Activated CD8-positive, alpha-beta memory T cell treated with anti-CD3 and anti-CD28 coated beads for 4 hours (primary cell): ENCODE measurements around the gene FBXW10.
"Not testable (repeated sequence)": the region's sequence is repeated elsewhere in the genome, so short reads cannot be mapped to it uniquely, and the experiment has no call there.

ENCODE experiments used
- DNase-seq, 2 donors: peaks; one replicate each; pipeline ENCODE4 v3.0.0-alpha.2; 2020; ENCODE audit warnings: low read depth in 2 of 2

The FBXW10 gene

DNA sequence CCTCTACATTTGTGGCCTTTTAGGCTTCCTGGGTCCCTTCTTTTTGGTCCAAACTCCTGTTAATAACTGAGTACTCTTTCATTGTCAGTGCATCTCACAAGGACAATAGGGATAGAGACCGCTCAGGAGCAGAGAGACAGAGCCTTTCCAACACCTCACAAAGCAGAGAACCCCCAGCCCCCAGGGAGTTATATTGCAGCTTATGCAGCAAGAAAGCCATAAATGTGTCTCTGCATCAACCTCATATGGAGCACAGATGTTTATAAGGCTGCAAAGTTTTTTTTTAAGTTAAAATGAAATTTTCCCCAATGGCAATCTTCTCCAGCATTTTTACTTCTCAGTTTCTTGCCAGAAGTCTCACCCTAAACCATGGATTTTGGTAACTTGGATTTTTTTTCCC lies 6.4 kb downstream of the FBXW10 start:
- not testable (repeated sequence) for DNase-seq

DNA sequence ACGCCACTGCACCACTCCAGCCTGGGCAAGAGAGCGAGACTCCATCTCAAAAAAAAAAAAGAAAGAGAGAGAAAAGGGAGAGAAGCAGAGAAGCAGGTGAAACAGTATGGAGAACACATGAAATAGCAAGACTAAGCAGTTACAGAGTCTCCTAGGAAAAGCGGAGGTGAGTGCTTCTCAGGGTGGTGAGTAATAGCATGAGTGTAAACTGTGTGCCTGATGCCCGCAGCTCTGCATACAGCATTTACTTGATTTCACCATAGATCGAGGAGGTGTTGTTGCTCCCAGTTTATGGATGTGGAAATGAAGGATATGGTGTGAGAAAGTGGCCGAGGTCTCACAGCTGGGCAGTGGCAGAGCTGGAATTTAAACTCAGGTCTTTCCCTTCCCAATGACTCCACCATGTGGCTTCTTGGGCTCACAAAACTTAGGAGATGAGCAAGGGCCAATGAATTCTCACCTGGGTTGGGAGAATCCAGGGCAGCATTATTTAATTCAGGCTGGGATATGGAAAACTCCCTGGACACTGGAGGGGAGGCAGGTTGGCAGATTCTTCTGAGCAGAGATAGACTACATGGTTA lies 10.1 kb downstream of the FBXW10 start:
- DNase-seq: not testable (repeated sequence)

DNA sequence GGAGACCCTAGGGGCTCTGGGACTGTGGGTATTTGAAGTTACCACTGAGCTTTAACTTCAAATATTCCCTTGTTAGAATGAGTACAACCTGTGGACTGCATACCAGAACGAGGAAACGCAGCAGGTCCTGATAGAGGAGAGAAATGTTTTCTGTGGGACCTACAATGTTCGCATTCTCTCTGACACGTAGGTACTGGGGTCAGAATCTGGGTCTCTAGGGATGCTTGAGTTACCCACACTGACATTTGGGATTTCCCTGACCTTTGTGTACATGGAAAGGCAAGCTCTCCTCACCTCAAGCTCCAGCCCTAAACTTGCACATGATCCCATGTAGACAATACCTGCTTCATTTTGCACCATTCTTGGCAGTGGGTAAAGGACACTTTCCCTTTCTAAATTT lies 12.1 kb downstream of the FBXW10 start:
- not testable (repeated sequence) for DNase-seq

DNA sequence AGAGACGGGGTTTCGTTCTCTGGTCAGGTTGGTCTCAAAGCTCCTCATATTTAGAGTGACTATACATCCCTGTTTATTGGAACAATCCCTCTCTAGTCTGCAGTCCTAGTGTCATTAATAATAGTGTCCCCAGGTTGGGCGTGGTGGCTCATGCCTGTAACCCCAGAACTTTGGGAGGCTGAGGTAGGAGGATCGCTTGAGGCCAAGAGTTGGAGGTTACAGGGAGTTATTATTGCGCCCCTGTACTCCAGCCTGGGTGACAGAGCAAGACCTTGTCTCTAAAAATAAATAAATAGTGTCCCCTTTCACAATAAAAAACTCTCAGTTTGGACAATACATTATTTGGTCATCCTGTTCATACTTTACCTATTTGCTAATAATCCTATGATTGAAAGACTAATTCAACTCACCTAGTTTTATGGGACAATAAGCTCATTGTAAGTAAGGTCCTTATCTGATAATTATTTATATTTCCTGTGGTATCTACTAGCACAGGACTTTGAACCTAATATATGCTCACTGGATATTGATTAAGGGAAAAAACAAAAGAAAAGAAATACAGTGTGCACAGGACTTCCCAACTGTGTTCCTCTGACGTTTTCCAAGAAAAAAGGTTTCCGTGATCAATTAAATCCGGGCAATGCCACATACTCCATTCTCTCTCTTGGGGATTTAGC lies 13.7 kb downstream of the FBXW10 start:
- not testable (repeated sequence) for DNase-seq

DNA sequence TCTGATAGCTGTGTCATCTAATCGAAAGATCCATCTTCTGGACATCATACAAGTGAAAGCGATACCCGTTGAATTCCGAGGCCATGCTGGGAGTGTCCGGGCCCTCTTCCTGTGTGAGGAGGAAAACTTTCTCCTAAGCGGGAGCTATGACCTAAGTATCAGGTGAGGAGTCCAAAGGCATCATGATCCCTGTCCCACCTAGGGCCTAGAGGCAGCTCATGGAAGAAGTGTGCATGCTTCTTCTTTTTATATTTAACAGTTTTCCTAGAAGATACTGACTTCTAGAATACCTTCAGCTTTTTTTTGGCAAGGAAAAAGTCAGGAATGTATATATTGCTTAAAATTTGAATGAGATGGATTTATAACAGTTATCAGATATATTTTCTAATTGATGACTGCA lies 14.5 kb downstream of the FBXW10 start:
- DNase-seq: not testable (repeated sequence)

DNA sequence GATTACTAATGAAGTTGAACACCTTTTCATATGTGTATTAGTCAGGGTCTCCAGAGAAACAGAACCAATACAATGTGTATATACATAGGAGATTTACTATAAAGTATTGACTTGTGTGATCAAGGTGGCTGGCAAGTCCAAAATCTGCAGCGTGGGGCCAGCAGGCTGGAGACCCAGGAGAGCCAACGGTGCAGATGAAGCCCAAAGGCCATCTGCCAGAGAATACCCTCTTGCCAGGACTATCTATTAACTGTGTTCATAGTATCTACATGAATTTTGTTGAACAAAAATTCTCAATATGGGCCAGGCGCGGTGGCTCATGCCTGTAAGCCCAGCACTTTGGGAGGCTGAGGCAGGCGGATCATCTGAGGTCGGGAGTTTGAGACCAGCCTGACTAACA lies 16.4 kb downstream of the FBXW10 start:
- not testable (repeated sequence) for DNase-seq

DNA sequence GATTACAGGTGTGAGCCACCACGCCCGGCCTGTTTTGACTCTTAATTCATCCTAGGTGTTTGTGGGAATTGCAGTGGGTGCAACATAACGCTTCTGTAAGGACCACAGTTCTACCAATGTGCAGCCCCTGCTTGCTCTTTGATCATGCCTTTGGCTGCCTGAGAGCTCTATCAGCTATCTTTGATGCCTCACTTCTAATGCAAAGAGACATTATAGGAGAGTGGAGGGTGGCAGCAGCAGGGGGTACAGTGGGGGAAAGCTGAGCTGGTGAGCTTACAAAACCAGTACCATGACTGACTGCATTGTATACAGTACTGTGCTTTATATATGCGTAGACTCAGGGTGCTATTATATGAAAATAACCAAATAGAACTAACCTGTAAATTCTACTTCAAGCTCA lies 26.7 kb downstream of the FBXW10 start:
- not testable (repeated sequence) for DNase-seq

DNA sequence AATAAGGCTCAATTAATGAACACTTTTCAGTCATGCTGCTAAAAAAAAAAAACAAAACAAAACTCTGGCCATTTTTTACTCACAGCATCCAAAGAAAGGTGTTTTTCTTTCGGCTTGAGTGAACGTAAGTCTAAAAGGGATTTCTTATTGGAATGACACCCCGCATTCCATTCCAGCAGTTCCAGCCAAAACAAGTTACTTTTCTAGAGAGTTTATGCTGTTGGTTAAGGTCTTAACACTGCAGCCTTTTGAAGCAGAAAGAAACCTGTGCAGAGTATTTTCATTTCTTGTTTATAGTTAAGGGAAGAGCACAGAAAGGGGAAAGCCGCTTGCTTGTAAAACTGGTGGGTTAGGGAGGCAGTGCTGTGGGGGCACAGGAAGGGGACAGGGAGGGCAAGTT lies 27.2 kb downstream of the FBXW10 start:
- DNase-seq: not testable (repeated sequence)

DNA sequence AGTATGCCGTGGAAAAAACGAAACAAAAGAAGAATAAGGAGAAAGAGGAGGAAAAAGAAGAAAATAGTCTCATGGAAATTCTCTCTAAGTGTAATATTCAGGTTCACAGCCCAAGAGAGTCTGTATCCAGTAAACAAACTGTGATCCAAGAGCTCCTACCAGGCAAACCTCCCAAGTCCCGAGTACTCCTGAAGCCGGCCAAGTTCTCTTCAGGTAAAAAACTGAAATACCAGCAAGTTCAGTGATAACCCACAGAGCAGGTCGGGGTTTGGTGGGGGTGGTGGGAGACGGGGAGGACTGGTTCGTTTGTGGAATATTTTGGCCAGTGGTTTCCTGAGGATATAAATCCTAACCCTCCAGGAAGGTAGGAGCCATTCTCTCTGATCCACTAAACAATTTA lies 28.6 kb downstream of the FBXW10 start:
- no peak for DNase-seq

DNA sequence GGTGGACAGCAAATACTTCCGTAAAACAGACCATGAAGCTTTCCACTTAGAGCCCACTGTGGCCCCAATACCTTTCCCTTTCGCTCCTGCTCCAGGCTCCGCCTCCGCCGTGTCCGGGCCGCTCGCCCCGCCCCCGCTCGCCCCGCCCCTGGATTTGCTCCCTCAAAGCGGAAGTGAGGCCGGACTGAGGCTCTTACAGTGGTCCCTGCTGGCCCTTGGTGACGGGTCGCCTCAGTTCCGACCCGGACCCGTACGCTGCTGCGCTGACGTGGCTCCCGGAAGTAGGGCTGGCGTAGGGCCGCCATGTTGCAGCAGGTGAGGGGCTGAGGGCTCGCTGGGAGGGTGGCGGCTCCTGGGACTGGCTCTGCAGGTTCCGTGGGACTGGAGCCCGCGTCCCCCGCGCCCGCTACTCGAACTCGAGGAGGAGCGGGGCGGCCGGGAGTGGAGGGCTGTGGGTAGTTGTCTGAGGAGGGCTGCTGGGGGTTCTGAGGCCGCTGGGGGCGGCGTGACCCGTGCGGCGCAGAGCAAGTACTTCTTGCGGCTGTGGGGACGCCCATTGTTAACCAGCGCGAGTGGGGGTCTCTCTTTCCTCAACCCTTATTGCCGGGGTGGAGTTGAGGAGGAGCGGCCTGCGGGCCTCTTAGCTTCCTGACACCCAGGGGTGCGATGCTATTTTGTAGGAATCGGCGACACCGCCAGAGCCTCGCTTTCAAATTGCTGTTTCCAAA lies 37.3 kb downstream of the FBXW10 start, which contains the start of gene TVP23B:
TSS of gene TVP23B (plus strand) at position 193 of the 728 bp plus-strand sequence. CDS start at position 304, 111 bp downstream.
- peak; percentile 93 to 96 for DNase-seq

DNA sequence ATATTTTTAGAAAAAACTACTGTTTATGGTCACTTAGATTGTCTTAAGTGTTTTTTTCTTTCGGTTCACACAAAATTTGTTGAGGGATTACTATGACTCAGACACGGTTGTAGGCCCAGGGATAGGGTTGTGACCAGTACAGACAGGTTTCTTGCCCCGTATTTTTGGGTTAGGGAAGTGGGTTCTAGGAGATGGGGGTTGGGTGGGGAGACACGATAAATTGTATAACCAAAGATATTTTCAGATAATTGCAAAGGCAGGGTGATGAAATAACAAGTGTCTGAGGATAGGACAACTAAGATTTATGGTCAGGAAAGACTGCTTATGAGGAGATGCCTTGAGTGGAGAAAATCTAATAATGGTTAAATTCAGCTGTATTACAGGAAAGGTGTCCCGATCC lies 38.0 kb downstream of the FBXW10 start:
- not testable (repeated sequence) for DNase-seq

DNA sequence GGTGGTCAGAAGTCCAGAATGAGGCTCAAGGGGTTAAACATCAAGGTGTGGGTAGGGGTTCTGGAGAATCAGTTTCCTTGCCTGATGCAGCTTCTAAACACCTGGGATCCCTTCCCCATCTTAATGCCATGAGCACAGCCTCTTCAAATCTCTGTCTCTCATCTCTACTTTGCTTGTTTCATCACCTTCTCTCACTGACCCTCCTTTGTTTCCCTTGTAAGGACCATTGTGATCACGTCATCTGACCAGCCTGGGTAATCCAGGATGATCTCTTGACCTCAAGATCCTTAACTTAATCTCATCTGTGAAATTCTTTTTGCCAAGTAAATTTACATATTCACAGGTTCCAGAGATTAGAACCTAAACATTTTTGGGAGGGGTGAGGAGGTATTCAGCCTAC lies 42.1 kb downstream of the FBXW10 start:
- not testable (repeated sequence) for DNase-seq

DNA sequence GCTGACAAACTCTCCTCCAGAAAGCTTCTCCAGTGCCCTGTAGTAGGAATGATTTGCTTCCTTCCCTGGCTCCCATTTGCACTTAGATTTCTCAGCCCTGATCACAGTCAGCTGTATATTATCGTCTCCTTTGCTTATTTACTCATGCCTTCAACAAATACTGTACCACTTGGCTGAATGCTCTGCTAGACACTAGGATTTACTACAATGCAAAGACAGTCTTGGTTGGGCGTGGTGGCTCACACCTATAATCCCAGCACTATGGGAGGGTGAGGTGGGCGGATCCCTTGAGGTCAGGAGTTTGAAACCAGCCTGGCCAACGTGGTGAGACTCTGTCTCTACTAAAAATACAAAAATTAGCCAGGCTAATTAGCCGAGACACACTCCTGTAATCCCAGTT lies 43.0 kb downstream of the FBXW10 start:
- DNase-seq: not testable (repeated sequence)

DNA sequence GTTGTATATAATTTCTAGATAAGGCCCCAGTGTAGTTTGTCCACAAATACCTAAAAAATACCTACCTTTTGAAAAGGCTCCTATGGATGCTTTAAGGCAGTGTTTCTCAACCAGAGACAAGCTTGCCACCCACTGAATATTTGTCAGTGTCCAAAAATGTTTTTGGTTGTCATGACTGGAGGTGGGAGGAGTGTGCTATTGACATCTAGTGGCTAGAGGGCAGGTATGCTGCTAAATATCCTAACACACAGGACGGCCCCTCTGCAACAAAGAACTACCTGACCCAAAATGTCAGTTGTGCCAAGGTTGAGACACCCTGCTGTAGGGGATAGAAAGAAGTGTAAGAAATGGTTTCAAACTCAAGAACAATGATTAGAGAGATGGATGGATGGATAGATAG lies 47.5 kb downstream of the FBXW10 start:
- not testable (repeated sequence) for DNase-seq

DNA sequence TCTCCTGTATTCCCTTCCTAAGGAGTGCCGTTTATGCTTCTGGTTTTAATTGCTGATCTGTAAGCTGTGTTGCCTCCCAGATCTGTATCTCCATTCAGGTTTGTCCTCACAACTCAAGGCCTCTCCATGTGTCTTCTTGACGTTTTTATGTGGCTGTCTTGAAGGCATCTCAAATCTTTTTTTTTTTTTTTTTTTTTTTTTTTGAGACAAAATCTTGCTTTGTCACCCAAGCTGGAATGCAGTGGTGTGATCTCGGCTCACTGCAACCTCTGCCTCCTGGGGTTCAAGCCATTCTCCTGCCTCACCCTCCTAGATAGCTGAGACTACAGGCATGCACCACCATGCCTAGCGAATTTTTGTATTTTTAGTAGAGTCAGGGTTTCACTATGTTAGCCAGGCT lies 51.0 kb downstream of the FBXW10 start:
- DNase-seq: not testable (repeated sequence)

DNA sequence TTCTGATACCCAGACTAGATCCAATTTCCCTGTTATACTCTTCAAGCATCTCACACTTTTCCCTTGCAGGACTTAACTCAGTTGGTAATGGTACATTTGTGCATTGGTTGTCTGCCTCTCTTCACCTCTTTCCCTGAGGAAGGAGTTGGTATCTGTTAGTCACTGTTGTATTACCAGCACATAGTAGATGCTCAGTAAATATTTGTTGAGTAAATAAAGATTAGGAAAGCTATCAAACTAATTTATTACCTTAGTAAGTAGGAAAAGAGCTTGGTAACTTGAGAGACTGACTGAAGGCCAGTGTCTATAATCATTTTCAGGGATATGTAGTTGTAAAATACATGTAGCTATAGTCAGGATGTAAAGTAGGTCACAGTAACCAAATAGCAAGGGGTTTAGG lies 53.0 kb downstream of the FBXW10 start:
- not testable (repeated sequence) for DNase-seq

DNA sequence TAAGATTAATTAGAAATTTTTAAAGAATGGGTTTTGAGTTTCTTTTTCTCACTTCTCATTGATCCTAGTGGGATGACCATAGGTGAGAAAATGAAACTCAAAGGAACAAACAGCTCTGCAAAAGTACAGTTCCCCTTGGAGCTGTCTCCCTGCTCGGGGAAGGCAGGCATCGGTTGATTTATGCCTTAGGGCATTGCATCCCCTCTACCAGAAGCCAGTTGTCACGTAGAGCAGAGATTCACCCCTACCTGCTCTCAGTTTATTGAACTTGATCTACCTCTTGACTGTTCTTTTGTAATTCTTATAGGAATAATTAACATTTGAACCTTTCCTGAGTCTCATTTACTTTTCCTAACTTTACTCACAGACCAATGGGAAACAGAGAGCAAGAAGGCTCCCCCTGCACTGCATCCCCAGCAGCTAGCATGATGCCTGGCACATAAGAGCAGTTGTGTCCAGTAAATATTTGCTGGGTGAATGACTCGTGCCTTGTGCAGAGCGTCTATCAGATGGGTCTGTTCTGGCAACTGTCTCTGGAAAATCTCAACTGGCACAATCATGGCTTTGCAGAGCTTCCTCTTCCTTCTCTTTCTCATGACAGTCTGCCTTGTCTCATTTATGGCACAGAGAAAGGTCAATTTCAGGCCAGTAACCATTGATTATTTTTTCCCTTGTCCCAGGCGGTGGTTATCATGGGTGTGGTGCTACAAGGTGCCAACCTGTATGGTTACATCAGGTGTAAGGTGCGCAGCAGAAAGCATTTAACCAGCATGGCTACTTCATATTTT lies 59.8 kb downstream of the FBXW10 start:
- not testable (repeated sequence) for DNase-seq

DNA sequence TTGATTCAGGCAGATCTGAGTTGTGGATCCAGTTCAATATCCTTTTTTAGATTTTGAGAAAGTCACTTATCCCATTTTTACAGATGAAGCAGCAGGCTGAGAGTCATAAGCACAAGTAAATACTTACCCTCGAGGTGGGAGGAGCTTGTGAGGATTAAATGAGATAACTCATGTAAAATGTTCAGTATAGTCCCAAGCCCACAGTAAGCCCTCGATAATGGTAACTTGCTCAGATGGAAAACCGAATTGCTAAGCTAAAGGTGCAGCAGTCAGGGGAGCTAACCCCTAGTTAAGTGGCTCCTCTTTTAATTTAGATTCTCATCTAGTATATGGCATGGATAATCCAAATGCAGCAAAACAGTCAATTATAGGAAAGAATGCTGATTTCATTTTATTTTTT lies 72.1 kb downstream of the FBXW10 start:
- DNase-seq: not testable (repeated sequence)

DNA sequence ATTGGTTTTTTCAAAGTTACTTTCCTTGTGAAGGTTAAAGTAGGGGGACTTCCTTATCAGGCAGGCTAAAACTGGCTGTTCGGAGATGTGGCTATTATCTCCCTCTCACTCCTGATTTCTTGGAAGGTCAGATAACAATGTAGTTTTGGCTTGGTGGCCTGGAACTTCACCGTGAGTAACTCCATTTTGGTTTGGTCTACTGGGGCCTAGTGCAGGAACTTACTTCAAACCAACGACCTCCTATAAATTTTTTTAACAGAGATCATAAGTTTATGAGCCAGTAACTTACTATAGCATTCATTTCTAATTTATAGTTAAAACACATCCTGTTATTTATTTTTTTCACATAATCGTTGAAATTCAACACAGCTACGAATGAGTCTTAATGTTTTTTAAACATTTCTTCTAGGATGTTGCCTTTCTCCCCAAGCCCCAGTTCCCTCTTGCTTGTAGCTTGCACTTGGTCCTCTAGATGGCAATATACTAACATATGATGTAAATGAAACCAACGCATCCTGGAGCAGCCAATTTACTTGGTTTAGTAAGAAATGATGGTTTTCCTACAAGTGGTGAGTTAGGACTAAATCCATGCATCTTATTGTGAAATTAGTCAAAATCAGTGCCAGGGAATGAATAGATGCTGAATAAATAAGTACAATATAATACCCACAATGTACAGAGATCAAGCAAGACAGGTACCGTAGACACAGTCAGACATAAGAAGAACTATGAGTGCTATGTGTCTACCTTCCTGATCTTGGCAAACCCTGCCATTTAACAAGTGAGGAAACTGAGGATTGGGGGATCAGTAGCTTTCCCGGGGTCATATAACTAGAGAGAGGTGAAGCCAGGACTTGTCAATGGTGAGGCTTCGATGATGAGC lies 72.9 kb downstream of the FBXW10 start:
- peak; percentile 2 to 5 for DNase-seq

DNA sequence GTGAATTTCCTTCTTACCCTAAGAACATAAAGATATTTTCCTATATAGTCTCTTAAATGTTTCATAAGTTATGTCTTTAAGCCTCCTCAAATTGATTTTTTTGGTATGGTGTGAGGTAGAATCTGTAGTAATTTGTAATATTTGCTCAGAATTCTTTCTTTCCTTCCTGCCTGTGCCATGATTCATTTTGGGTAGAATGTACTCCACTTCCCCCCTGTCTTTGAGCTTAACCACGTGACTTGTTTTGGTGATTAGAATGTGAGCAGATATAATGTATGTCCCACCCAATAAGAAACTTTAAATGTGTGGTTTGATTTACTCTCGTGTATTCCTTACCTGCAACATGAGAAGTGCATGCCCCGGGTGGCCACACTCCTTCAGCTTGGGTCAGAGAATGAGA lies 77.6 kb downstream of the FBXW10 start:
- DNase-seq: not testable (repeated sequence)

DNA sequence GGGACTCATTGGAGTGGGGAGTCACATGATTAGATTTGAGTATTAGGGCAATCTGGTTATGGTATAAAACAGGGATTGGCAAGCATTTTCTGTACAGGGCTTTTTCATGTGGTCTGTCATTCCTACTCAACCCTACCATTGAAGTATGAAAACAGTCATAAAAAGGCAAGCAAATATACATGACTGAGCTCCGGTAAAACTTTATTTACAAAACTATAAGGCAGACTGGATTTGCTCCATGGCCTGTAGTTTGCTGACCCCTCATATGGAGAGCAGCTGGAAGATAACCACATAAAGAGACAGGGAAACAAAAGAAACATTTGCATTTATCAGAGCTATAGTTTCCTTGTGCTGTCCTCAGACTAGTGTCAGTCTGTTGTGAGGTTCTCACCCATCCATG lies 83.8 kb downstream of the FBXW10 start:
- DNase-seq: not testable (repeated sequence)
